Right ventricle myocardium inferior (tissue), 1 donor: ENCODE measurements around the gene NPIPB8. TPM values are rescaled to one million over a fixed set of nuclear protein-coding genes. Genes with fewer than 3 reads are reported as not detected.
"Not testable (repeated sequence)": the region's sequence is repeated elsewhere in the genome, so short reads cannot be mapped to it uniquely, and the experiment has no call there.

Experiments
- ATAC-seq: fragments of 200-7000 bp; cut with Tn5 transposase; one replicate; pipeline ENCODE4 v1.9.1; 2020; ENCODE audit warnings: mild to moderate bottlenecking, moderate library complexity
- DNase-seq: peaks from one replicate; pipeline ENCODE4 v3.0.0; 2021; ENCODE audit errors: missing footprints
- intact Hi-C: fragments of 100-400 bp; cut with DNase I; formaldehyde crosslinking; loops from one replicate; pipeline ENCODE4 v1.11.0; 2022
- total RNA-seq: library from RNA; stranded (reverse); fragmentation: NEBNext Ultra II Directional; extraction: Animal tissue kit (Norgen Biotek cat#: 25700); gene quantifications from one replicate; pipeline ENCODE4 v1.2.1, GENCODE V29; 2021
- donor health status: DM: no; HTN: yes; CAD: no; lungs with severe emphysema.

NPIPB8 gene
- total RNA-seq, 1 donor from 2014 or later, result not detected

- intact Hi-C loops, ATAC-seq, DNase-seq: not testable (repeated sequence)
Measured at GRCh38 chr16:28701384-28701783, 63.5 kb downstream of the NPIPB8 start.

GRCh38 chr16:28704246-28704645, 66.4 kb downstream of the NPIPB8 start:
- DNase-seq, intact Hi-C loops, ATAC-seq: not testable (repeated sequence)

Other genes starting within 250 kb of the NPIPB8 start
- 23.0 TPM for gene EIF3CL, start 234.2 kb upstream of the NPIPB8 start, total RNA-seq
- not detected for gene NPIPB7, start 165.7 kb upstream of the NPIPB8 start, total RNA-seq
- 14.8 TPM for gene CLN3, start 146.0 kb upstream of the NPIPB8 start, total RNA-seq
- 0.51 TPM for gene APOBR, start 143.4 kb upstream of the NPIPB8 start, total RNA-seq
- not detected for gene IL27, start 131.2 kb upstream of the NPIPB8 start, total RNA-seq
- gene NUPR1, start 99.1 kb upstream of the NPIPB8 start, total RNA-seq, result 49.6 TPM
- gene SGF29, start 84.1 kb upstream of the NPIPB8 start, total RNA-seq, result 20.2 TPM
- gene SULT1A2, start 41.0 kb upstream of the NPIPB8 start, total RNA-seq, result 1.8 TPM
- gene SULT1A1, start 28.0 kb upstream of the NPIPB8 start, total RNA-seq, result 14.8 TPM
- gene EIF3C, start 73.4 kb downstream of the NPIPB8 start, total RNA-seq, result 357 TPM
- not detected for gene NPIPB9, start 113.7 kb downstream of the NPIPB8 start, total RNA-seq
- 46.3 TPM for gene ATXN2L, start 184.9 kb downstream of the NPIPB8 start, total RNA-seq
- gene TUFM, start 208.3 kb downstream of the NPIPB8 start, total RNA-seq, result 252 TPM
- 41.3 TPM for gene SH2B1, start 225.8 kb downstream of the NPIPB8 start, total RNA-seq
- gene ATP2A1, start 240.4 kb downstream of the NPIPB8 start, total RNA-seq, result 0.11 TPM